A549 (cell line): ENCODE results near the gene PIGC. TPM values are rescaled to one million over a fixed set of nuclear protein-coding genes. Genes with fewer than 3 reads are reported as not detected.
A peak's percentile ranks its signal among the peaks of the same experiment; 100 is the strongest.

Experiments
- ATAC-seq, 2 experiments: fragments of 200-7000 bp in 1 of 2; fragments of >200 bp in 1 of 2; cut with Nextera tagmentation in 1 of 2; cut with Tn5 transposase in 1 of 2; 3 replicates each; pipeline versions ENCODE4 v1.8.0 to v1.9.1; 2018 to 2020; ENCODE audit warnings: mild to moderate bottlenecking in 1 of 2, moderate library complexity in 1 of 2
- CTCF ChIA-PET: fragments of 300-600 bp; sonication (Branson Sonifier 250); formaldehyde crosslinking; extraction: SDS; loops from one replicate; lab custom pipeline; 2021; ENCODE audit warnings: antibody characterized with exemption, inconsistent platforms; lab: Yijun Ruan, JAX
- POLR2A ChIA-PET: fragments of 350-600 bp; formaldehyde crosslinking; extraction: SDS; loops from one replicate; lab custom pipeline; 2021; ENCODE audit warnings: antibody characterized with exemption, inconsistent platforms; lab: Yijun Ruan, JAX
- DNase-seq, 2 experiments: peaks; one replicate each; pipeline versions ENCODE4 v3.0.0 to v3.0.0-alpha.2; 2011 to 2016; ENCODE audit warnings: low read depth in 1 of 2, low spot score in 1 of 2
- FAIRE-seq: peaks from 2 replicates; lab custom pipeline; 2011; peaks lifted over from hg19 to GRCh38; lab: Jason Lieb, UNC
- H3K27ac ChIP-seq, 2 experiments: fragments of >200 bp; sonication (Bioruptor Twin); formaldehyde crosslinking; 3 replicates each; pipeline ENCODE4 v1.5.1; 2016 to 2017
- H3K4me1 ChIP-seq: fragments of >200 bp; sonication (Bioruptor Twin); formaldehyde crosslinking; 3 replicates; pipeline ENCODE4 v1.6.1; 2016
- H3K4me2 ChIP-seq: fragments of >200 bp; sonication (Bioruptor Twin); formaldehyde crosslinking; 3 replicates; pipeline ENCODE4 v1.6.1; 2016
- H3K4me3 ChIP-seq: fragments of >200 bp; sonication (Bioruptor Twin); formaldehyde crosslinking; 3 replicates; pipeline ENCODE4 v1.5.1; 2016
- H3K9me3 ChIP-seq: fragments of >200 bp; sonication (Bioruptor Twin); formaldehyde crosslinking; 3 replicates; pipeline ENCODE4 v1.6.1; 2016
- BCL3 ChIP-seq: fragments of >200 bp; sonication (Bioruptor Twin); formaldehyde crosslinking; IDR thresholded peaks from 3 replicates; pipeline ENCODE4 v1.6.1; 2016
- BHLHE40 ChIP-seq: IDR thresholded peaks from 2 replicates; pipeline ENCODE4 v1.6.1; 2012; ENCODE audit warnings: low read depth, low read length, inconsistent platforms
- CBX8 ChIP-seq: fragments of 200-600 bp; sonication (generic); IDR thresholded peaks from 2 replicates; pipeline ENCODE4 v1.6.1; 2016
- CHD2 ChIP-seq: fragments of 150-350 bp; IDR thresholded peaks from 2 replicates; pipeline ENCODE4 v1.6.1; 2014; ENCODE audit warnings: low read length; ENCODE audit not compliant: partially characterized antibody
- E2F6 ChIP-seq: IDR thresholded peaks from 2 replicates; pipeline ENCODE4 v1.6.1; 2012; ENCODE audit warnings: low read depth, borderline replicate concordance
- EP300 ChIP-seq, 2 experiments: fragments of >200 bp; sonication (Bioruptor Twin); formaldehyde crosslinking; IDR thresholded peaks; 2 replicates in 1 of 2; 3 replicates in 1 of 2; pipeline ENCODE4 v1.6.1; 2016 to 2017
- ESRRA ChIP-seq: fragments of 150-350 bp; IDR thresholded peaks from 2 replicates; pipeline ENCODE4 v1.6.1; 2014; ENCODE audit warnings: mild to moderate bottlenecking, low read length, borderline replicate concordance
- FOXS1 ChIP-seq: fragments of 250-450 bp; sonication (Bioruptor Pico); IDR thresholded peaks from 2 replicates; pipeline ENCODE4 v1.5.0; 2020; ENCODE audit warnings: mild to moderate bottlenecking, moderate library complexity
- HEYL ChIP-seq: fragments of 250-450 bp; sonication (Bioruptor Pico); IDR thresholded peaks from 2 replicates; pipeline ENCODE4 v1.8.0; 2021; ENCODE audit warnings: mild to moderate bottlenecking, moderate library complexity
- JUNB ChIP-seq: fragments of >200 bp; sonication (Bioruptor Twin); formaldehyde crosslinking; IDR thresholded peaks from 2 replicates; pipeline ENCODE4 v1.6.1; 2016
- KDM5A ChIP-seq: fragments of 200-600 bp; sonication (generic); IDR thresholded peaks from 2 replicates; pipeline ENCODE4 v1.6.1; 2016; ENCODE audit warnings: antibody characterized with exemption, mild to moderate bottlenecking
- MAZ ChIP-seq: fragments of 150-350 bp; IDR thresholded peaks from 2 replicates; pipeline ENCODE4 v1.6.1; 2014; ENCODE audit warnings: antibody characterized with exemption, low read depth, low read length, borderline replicate concordance
- MYC ChIP-seq: IDR thresholded peaks from 2 replicates; pipeline ENCODE4 v1.6.1; 2012; ENCODE audit warnings: mild to moderate bottlenecking, inconsistent platforms, low read length, improper control_type of control experiment, borderline replicate concordance
- NPAS2 ChIP-seq: fragments of 250-450 bp; sonication (Bioruptor Pico); IDR thresholded peaks from 2 replicates; pipeline ENCODE4 v1.8.0; 2022; ENCODE audit warnings: mild to moderate bottlenecking, moderate library complexity, borderline replicate concordance
- PHF8 ChIP-seq: fragments of 200-600 bp; sonication (generic); IDR thresholded peaks from 2 replicates; pipeline ENCODE4 v1.6.1; 2016; ENCODE audit warnings: low read depth, mild to moderate bottlenecking, antibody characterized with exemption, moderate library complexity, borderline replicate concordance
- POLR2A ChIP-seq: IDR thresholded peaks from 2 replicates; pipeline ENCODE4 v1.6.1; 2012; ENCODE audit warnings: mild to moderate bottlenecking, low read length
- RAD21 ChIP-seq, 2 experiments: fragments of >200 bp in 1 of 2; sonication (Bioruptor Twin) in 1 of 2; formaldehyde crosslinking in 1 of 2; IDR thresholded peaks in 1 of 2; conservative IDR thresholded peaks in 1 of 2; 2 replicates in 1 of 2; 3 replicates in 1 of 2; pipeline ENCODE4 v1.6.1; 2012 to 2018; ENCODE audit warnings: inconsistent platforms in 1 of 2
- RCOR1 ChIP-seq: fragments of 150-350 bp; IDR thresholded peaks from 2 replicates; pipeline ENCODE4 v1.6.1; 2014; ENCODE audit warnings: antibody characterized with exemption, low read length, low read depth
- REST ChIP-seq: fragments of 200-600 bp; sonication (generic); IDR thresholded peaks from 2 replicates; pipeline ENCODE4 v1.6.1; 2016; ENCODE audit warnings: antibody characterized with exemption, mild to moderate bottlenecking, moderate library complexity
- SMC3 ChIP-seq: fragments of >200 bp; sonication (Bioruptor Twin); formaldehyde crosslinking; IDR thresholded peaks from 3 replicates; pipeline ENCODE4 v1.6.1; 2018; ENCODE audit warnings: inconsistent platforms
- SREBF2 ChIP-seq: fragments of 450-650 bp; IDR thresholded peaks from 2 replicates; pipeline ENCODE4 v1.6.1; 2014; ENCODE audit warnings: mild to moderate bottlenecking, moderate library complexity
- TFCP2L1 ChIP-seq: fragments of 250-450 bp; sonication (Bioruptor Pico); IDR thresholded peaks from 2 replicates; pipeline ENCODE4 v1.5.0; 2021; ENCODE audit warnings: mild to moderate bottlenecking
- ZC3H11A ChIP-seq: fragments of 450-650 bp; IDR thresholded peaks from 2 replicates; pipeline ENCODE4 v1.6.1; 2014; ENCODE audit warnings: antibody characterized with exemption, mild to moderate bottlenecking
- ZFP36 ChIP-seq: fragments of 450-650 bp; IDR thresholded peaks from 2 replicates; pipeline ENCODE4 v1.6.1; 2014; ENCODE audit warnings: borderline replicate concordance; ENCODE audit not compliant: partially characterized antibody
- WGBS: methylation state at CpG from one replicate; pipeline ENCODE4 v1.1.6; 2017; ENCODE audit errors: missing lambda C conversion rate; 5-methylcytosine and 5-hydroxymethylcytosine counted together
- polyA plus RNA-seq, 4 experiments: library from polyadenylated mRNA; depleted of rRNA in 3 of 4; stranded (reverse); fragments of >200 nt; fragmentation: RNase III in 1 of 4; extraction: RNeasy Plus Mini Kit Qiagen cat#74134 plus additional on column Dnase treatment in 1 of 4; gene quantifications; 2 replicates in 3 of 4; 3 replicates in 1 of 4; pipeline ENCODE4 v1.2.3, GENCODE V29; 2011 to 2017
- TF ChIP-seq, protein P1 (sequence below): fragments of 150-350 bp; IDR thresholded peaks from 2 replicates; pipeline ENCODE4 v1.6.1; 2014; ENCODE audit warnings: low read depth, mild to moderate bottlenecking, low read length
- TF ChIP-seq, protein P2 (sequence below): fragments of >200 bp; sonication (Bioruptor Twin); formaldehyde crosslinking; IDR thresholded peaks from 2 replicates; pipeline ENCODE4 v1.6.1; 2016
- TF ChIP-seq, protein P3 (sequence below): IDR thresholded peaks from 2 replicates; pipeline ENCODE4 v1.6.1; 2012

PIGC gene
- polyA plus RNA-seq, 2 of the 4 experiments (the other 2 are of a cell fraction) = 30.7 to 50.0 TPM

DNA sequence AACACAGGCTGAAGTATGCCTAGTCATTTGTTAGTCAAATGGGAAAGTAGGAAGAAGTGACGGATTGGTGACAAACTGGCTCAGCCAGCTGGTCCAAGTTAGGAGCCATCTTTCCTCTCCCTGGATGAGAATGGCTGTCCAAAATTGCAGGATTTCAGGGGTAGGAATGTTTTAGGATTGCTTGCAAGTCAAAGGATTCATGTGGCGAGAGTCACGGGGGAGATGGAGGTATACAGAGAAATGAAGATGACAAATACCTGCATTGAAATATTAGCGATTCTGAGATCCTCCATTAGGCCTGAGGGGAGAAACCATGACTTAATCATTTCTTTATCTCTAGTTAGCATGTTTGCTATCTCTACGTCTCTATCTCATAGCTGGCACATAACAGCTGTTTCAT, 41.8 kb upstream of the PIGC start:
- no peak overlapping the region for H3K27ac ChIP-seq
- no peaks in the 10 kb centered on the region for H3K9me3 ChIP-seq
- TF ChIP-seq ZFP36 = no peak
- TF ChIP-seq, protein P1, sequence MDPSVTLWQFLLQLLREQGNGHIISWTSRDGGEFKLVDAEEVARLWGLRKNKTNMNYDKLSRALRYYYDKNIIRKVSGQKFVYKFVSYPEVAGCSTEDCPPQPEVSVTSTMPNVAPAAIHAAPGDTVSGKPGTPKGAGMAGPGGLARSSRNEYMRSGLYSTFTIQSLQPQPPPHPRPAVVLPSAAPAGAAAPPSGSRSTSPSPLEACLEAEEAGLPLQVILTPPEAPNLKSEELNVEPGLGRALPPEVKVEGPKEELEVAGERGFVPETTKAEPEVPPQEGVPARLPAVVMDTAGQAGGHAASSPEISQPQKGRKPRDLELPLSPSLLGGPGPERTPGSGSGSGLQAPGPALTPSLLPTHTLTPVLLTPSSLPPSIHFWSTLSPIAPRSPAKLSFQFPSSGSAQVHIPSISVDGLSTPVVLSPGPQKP = no peak
- TF ChIP-seq JUNB = no peak
- TF ChIP-seq E2F6 = no peak
- no peak for TF ChIP-seq KDM5A
- no peak for TF ChIP-seq POLR2A
- TF ChIP-seq, protein P2, sequence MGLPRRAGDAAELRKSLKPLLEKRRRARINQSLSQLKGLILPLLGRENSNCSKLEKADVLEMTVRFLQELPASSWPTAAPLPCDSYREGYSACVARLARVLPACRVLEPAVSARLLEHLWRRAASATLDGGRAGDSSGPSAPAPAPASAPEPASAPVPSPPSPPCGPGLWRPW = no peak
- TF ChIP-seq MAZ = no peak
- TF ChIP-seq, all 56 proteins: peak for 0
- ChIA-PET POLR2A (no interaction called here), CTCF (no interaction called here)
- ATAC-seq (no peak), FAIRE-seq (no peak), DNase-seq (no peak)
- H3K4me1 ChIP-seq = peaks cover 13% of the 10 kb centered on the region; the same call in 2 of the 3 replicates
- WGBS = 70% methylated on average over 5 of the region's 5 CpGs
- H3K4me3 ChIP-seq = no peak overlapping the region
- H3K4me2 ChIP-seq = no peak overlapping the region

DNA sequence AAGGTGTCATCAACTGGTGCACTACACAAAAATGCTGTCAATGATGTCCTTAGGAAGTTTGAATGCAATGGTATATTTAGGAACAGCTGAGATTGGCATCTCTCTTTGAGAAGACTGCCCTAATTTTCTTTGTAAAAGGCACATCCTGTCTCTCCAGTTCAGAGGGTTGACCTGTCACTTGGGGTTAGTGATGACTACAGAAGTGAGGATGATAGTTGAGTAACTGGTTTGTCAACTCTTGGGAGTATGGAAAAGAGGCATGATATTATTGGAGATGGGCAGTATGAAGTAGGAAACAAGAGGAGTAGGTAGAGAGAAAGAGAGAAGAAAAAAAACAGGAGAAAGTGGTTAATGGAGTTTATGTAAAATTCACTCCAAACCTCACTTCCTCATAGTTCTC, 40.4 kb upstream of the PIGC start:
- ChIA-PET CTCF (interaction anchor here (0.9 kb wide), 1 partner anchor 8 kb away, joined by 5 read pairs; no protein-coding TSS in a partner anchor), POLR2A (no interaction called here)
- Histone ChIP-seq H3K4me2 (no peak overlapping the region), H3K27ac (no peak overlapping the region), H3K4me3 (no peak overlapping the region), H3K4me1 (peaks cover 13% of the 10 kb centered on the region; the same call in 2 of the 3 replicates), H3K9me3 (no peaks in the 10 kb centered on the region)
- DNase-seq (no peak), ATAC-seq (no peak), FAIRE-seq (no peak)
- TF ChIP-seq RAD21 (conservative IDR thresholded peaks at IDR 0.05 in 1 of 2, IDR thresholded peaks at IDR 0.05 in 1 of 2) (no peak), BHLHE40 (no peak), ZFP36 (no peak), EP300 (IDR thresholded peaks at IDR 0.05) (no peak), RCOR1 (no peak), E2F6 (no peak), SMC3 (no peak)

DNA sequence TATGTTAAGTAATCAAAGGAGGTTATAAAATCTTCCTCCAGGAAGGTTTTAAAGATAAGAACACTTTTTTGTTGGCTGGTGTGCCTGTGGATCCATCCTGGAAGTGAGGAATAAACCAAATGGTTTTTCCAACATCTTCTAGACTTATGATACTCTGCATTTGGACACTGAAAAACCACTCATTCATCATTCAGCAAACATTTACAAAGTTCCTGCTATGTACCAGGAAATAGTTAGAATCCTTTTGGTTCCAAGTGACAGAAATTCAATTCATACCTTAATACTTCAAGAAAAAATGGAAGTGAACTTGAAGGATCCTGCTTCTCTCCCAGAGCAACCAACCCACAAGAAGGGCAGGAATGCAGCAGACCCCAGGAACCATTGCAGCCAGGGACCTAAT, 39.6 kb upstream of the PIGC start:
- ATAC-seq (no peak), FAIRE-seq (no peak), DNase-seq (no peak)
- POLR2A ChIA-PET = no interaction called here
- Histone ChIP-seq H3K4me2 (0 out of 3 replicates have a peak overlapping the region, but pooled peaks have one; percentile 1), H3K4me1 (peaks cover 13% of the 10 kb centered on the region; the same call in 2 of the 3 replicates), H3K9me3 (no peaks in the 10 kb centered on the region), H3K27ac (no peak overlapping the region), H3K4me3 (no peak overlapping the region)
- CTCF ChIA-PET = interaction anchor here (1.5 kb wide), 1 partner anchor 34 kb away, joined by 4 read pairs; no protein-coding TSS in a partner anchor
- TF ChIP-seq MYC (no peak), RAD21 (conservative IDR thresholded peaks at IDR 0.05 in 1 of 2, IDR thresholded peaks at IDR 0.05 in 1 of 2) (no peak), CBX8 (no peak), CHD2 (no peak), RCOR1 (no peak), SREBF2 (no peak), NPAS2 (CRISPR knock-in tag) (no peak), FOXS1 (CRISPR knock-in tag) (no peak), ZC3H11A (no peak), ESRRA (no peak), PHF8 (no peak), REST (no peak), TFCP2L1 (CRISPR knock-in tag) (no peak), POLR2A (no peak), ZFP36 (no peak), HEYL (CRISPR knock-in tag) (no peak), BCL3 (no peak), MAZ (no peak)
- TF ChIP-seq, protein P3, sequence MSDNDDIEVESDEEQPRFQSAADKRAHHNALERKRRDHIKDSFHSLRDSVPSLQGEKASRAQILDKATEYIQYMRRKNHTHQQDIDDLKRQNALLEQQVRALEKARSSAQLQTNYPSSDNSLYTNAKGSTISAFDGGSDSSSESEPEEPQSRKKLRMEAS = no peak
